ENCODE data around the gene PIEZO1. TPM values are rescaled to one million over a fixed set of nuclear protein-coding genes. Genes with fewer than 3 reads are reported as not detected.
A peak's percentile ranks its signal among the peaks of the same experiment; 100 is the strongest.

The PIEZO1 gene, protein sequence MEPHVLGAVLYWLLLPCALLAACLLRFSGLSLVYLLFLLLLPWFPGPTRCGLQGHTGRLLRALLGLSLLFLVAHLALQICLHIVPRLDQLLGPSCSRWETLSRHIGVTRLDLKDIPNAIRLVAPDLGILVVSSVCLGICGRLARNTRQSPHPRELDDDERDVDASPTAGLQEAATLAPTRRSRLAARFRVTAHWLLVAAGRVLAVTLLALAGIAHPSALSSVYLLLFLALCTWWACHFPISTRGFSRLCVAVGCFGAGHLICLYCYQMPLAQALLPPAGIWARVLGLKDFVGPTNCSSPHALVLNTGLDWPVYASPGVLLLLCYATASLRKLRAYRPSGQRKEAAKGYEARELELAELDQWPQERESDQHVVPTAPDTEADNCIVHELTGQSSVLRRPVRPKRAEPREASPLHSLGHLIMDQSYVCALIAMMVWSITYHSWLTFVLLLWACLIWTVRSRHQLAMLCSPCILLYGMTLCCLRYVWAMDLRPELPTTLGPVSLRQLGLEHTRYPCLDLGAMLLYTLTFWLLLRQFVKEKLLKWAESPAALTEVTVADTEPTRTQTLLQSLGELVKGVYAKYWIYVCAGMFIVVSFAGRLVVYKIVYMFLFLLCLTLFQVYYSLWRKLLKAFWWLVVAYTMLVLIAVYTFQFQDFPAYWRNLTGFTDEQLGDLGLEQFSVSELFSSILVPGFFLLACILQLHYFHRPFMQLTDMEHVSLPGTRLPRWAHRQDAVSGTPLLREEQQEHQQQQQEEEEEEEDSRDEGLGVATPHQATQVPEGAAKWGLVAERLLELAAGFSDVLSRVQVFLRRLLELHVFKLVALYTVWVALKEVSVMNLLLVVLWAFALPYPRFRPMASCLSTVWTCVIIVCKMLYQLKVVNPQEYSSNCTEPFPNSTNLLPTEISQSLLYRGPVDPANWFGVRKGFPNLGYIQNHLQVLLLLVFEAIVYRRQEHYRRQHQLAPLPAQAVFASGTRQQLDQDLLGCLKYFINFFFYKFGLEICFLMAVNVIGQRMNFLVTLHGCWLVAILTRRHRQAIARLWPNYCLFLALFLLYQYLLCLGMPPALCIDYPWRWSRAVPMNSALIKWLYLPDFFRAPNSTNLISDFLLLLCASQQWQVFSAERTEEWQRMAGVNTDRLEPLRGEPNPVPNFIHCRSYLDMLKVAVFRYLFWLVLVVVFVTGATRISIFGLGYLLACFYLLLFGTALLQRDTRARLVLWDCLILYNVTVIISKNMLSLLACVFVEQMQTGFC (N-terminal part only)
- total RNA-seq: 100 to 1,000 TPM in 3 of 4 donors, 10 to 100 TPM in 1; 97.4 to 242 (median 158) TPM
- 100 to 1,000 TPM in 1 of 3 donors, 10 to 100 TPM in 2; 18.0 to 169 (median 29.4) TPM for polyA plus RNA-seq

DNA sequence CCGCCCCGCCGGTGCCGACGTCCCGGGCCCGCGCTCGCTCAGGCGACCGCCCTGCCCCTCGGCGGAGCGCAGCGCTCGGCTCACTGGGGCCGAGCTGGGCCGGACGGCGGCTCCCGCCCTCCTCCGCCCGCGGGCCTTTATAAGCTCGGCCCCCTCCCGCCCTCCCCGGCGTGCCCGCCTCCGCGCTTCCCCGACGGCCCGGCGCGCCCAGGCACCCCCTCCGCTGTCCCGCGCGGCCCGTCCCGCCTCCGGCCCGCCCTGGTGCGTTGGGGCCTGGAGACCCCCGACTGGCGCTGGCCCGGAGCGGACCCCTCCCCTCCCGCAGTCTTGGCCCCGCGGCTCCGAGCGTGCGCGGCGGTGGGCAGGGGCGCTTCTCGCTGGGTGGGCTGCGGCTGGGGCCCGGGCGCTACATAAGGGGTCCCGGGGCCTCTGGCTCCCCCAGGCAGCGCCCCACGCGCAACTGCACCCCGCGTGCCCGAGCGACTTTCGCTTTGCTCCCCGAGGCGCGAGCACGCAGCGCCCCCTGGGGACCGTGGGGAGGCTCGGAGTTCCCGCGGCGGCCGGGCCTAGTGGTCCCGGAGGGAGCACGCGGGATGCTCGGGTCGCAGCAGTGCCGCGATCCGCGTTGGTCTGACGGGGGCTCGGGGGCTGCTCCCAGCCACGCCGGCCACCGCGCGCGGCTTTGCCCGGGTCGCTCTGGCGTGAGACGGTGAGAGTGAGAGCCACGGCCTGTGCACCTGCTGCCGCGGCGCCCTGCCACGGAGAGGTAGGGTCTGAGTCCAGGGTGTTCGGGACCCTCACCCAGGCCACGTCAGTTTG, at the start of gene PIEZO1:
PIEZO1 (minus strand) TSS at position 115 of the 819 bp plus-strand sequence. CDS start 256 bp downstream, outside the sequence.
- Histone ChIP-seq H3K36me3 (no peaks in the 10 kb centered on the region), H3K9me3 (no peaks in the 10 kb centered on the region), H3K4me1 (peaks cover 0 to 44% (median 39%) of the 10 kb centered on the region in 4 donors), H3K27me3 (peaks cover 0 to under 1% (median 0%) of the 10 kb centered on the region in 3 donors), H3K4me3 (peak within 1 kb of the TSS; percentile 51 to 87 (median 72)), H3K27ac (peak within 1 kb of the TSS; percentile 89 to 100 (median 96))
- intact Hi-C loops (cut with DNase I): loop anchor here (1.0 kb wide), 2 partner anchors 26 to 42 kb away; no protein-coding TSS in a partner anchor
- TF ChIP-seq, protein P1, sequence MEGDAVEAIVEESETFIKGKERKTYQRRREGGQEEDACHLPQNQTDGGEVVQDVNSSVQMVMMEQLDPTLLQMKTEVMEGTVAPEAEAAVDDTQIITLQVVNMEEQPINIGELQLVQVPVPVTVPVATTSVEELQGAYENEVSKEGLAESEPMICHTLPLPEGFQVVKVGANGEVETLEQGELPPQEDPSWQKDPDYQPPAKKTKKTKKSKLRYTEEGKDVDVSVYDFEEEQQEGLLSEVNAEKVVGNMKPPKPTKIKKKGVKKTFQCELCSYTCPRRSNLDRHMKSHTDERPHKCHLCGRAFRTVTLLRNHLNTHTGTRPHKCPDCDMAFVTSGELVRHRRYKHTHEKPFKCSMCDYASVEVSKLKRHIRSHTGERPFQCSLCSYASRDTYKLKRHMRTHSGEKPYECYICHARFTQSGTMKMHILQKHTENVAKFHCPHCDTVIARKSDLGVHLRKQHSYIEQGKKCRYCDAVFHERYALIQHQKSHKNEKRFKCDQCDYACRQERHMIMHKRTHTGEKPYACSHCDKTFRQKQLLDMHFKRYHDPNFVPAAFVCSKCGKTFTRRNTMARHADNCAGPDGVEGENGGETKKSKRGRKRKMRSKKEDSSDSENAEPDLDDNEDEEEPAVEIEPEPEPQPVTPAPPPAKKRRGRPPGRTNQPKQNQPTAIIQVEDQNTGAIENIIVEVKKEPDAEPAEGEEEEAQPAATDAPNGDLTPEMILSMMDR (IDR thresholded peaks at IDR 0.05): peak; percentile 85 to 98 (median 94)
- TF ChIP-seq POLR2AphosphoS5 (IDR thresholded peaks at IDR 0.05): peak; percentile 60 to 93 (median 85)
- no peak for TF ChIP-seq POLR2A (IDR thresholded peaks at IDR 0.05)
- peak; percentile 90 for DNase-seq
- 2 to 3% methylated on average over 110 of the region's 110 CpGs for WGBS, 2 donors

DNA sequence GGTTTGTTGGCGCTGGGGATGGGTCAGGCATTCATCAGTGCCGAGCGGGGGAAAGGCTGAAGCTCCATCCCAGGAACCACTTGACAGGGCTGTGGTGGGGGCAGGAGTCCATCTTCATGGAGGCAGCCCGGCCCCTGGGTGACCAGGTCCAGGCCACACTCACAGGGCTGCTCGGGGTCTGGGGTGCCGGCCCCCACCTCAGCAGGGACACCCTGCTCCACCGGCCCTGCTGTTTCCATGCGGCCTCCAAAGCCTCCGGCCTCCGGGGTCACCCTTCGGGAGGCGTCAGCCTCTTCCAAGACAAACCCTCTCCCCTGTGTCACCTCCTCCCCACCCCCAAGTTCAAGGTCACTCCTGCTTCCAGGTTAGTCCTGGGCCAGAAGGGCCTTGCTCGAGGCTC, 49.6 kb upstream of the PIEZO1 start:
- TF ChIP-seq POLR2A (IDR thresholded peaks at IDR 0.05) (no peak), POLR2AphosphoS5 (IDR thresholded peaks at IDR 0.05) (no peak), EP300 (IDR thresholded peaks at IDR 0.05) (no peak)
- TF ChIP-seq, protein P1 (IDR thresholded peaks at IDR 0.05): no peak
- H3K4me3 ChIP-seq: no peak overlapping the region
- WGBS, 2 donors: 91 to 92% methylated on average over 13 of the region's 13 CpGs
- H3K4me1 ChIP-seq: no peaks in the 10 kb centered on the region
- peaks cover 0 to 36% (median 9%) of the 10 kb centered on the region in 4 donors for H3K36me3 ChIP-seq
- no peaks in the 10 kb centered on the region for H3K9me3 ChIP-seq
- intact Hi-C loops (cut with DNase I): no loop called here
- DNase-seq: no peak
- H3K27ac ChIP-seq: peak overlapping the region in 2 of 4 donors; percentile 11 to 17
- no peaks in the 10 kb centered on the region for H3K27me3 ChIP-seq

DNA sequence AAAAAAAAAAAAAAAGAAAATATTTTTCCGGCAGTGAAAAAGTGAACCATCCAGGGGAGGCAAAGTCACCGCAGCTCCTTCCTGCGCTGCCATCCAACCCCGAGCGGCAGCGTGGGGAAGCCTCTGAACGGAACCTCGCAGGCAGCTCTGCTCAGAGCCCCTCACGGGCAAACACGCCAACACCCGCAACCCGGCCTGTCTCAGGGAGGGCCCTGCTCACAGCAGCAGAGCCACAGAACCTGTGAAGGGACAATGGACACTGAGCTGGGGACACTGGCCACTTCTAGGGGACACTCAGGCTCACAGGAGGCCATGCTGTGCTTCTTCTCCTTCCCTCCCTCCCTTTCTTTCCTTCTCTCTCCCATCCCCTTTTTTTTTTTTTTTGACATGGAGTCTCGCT, 48.1 kb upstream of the PIEZO1 start:
- DNase-seq: no peak
- H3K27me3 ChIP-seq: no peaks in the 10 kb centered on the region
- peaks cover 0 to 33% (median 3%) of the 10 kb centered on the region in 4 donors for H3K36me3 ChIP-seq
- intact Hi-C loops (cut with DNase I): no loop called here
- TF ChIP-seq, protein P1 (IDR thresholded peaks at IDR 0.05): no peak
- no peak for TF ChIP-seq EP300 (IDR thresholded peaks at IDR 0.05)
- no peak for TF ChIP-seq POLR2AphosphoS5 (IDR thresholded peaks at IDR 0.05)
- TF ChIP-seq POLR2A (IDR thresholded peaks at IDR 0.05): no peak
- no peak overlapping the region for H3K27ac ChIP-seq
- no peak overlapping the region for H3K4me3 ChIP-seq
- WGBS, 2 donors: 95 to 96% methylated on average over 13 of the region's 13 CpGs
- no peaks in the 10 kb centered on the region for H3K4me1 ChIP-seq
- H3K9me3 ChIP-seq: no peaks in the 10 kb centered on the region
